ENCODE results near the gene TTN.
A peak's percentile ranks its signal among the peaks of the same experiment; 100 is the strongest.
"Not testable (repeated sequence)": the region's sequence is repeated elsewhere in the genome, so short reads cannot be mapped to it uniquely, and the experiment has no call there.

TTN gene

DNA sequence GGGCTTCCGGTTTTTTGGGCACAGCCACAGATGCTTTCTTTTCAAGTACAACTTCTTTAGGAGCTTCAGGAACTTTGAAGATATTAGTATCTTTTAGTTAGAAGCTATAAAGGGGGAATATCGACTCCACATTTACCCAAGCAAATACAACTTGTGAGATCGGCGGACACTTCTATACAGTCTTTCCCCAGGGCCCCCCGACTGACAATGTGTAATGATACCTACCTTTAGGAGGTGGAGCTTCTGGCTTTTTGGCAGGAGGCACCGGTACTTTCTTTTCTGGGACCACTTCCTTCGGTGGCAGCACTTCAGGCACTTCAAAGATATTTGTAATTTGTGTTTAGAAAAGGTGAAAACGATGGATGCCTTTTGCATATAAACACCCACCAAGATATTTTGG lies 148.7 kb downstream of the TTN start:
- DNase-seq (ENCODE audit: low read depth) = not testable (repeated sequence)

DNA sequence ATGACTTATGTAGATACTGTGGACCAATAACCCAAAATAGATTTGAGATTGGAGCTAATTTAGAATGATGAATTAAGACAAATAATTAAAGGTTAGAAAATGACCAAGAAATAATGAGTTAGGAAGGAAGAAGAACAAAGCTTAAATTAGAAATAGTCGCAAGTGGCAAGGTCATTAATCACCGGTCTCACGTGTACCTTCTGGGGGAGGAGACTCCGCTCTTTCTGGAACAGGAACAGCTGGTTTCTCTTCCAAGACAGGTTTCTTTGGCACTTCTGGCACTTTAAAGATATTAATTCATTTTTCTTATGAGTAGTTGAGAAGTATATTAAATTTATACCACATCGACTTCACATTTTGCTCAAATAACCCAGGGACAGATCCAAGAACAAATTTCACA lies 156.7 kb downstream of the TTN start:
- DNase-seq (ENCODE audit: low read depth) = no peak

DNA sequence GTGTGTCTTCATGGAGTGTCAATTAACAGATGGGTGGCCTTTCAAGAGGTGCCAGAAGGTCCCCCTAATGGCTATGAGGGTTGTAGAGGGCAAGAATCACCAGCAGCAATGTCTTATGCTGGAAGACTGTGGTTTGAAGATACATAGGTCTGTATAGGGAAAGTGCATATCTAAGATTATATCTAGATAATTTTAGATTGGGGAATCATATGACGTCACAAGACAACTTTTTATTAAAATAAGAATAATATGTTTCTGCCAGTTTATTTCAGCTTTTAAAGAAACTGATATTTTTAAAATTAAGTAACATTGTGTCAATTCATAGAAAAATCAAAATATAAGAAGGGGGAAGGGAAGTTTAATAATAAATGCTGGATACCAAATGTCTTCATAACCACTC lies 162.3 kb downstream of the TTN start:
- no peak for DNase-seq (ENCODE audit: low read depth)

DNA sequence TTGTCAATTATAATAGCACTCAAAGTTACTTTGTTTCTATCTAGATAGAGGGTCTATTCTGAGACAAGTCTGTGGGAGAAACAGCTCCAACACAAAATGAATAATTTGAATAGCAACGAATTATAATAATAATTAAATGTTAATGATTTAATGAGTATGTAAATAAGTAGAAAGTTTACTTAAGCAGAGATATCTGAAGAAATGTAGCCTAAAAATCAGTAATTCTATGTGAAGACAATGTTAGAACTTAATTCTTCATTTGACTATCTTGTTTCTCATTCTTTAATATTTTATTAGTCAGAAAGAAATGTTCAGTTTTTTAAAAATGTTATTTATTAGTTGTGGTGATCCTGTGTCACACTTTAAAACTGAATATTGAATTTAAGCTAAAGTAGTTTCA lies 165.7 kb downstream of the TTN start:
- DNase-seq (ENCODE audit: low read depth) = no peak

- DNase-seq (ENCODE audit: low read depth) = no peak
These were observed 171.3 kb downstream of the TTN start for GRCh38 chr2:178635897-178636296.

- DNase-seq (ENCODE audit: low read depth) = no peak
These were observed 174.5 kb downstream of the TTN start for GRCh38 chr2:178632729-178633128.

DNA sequence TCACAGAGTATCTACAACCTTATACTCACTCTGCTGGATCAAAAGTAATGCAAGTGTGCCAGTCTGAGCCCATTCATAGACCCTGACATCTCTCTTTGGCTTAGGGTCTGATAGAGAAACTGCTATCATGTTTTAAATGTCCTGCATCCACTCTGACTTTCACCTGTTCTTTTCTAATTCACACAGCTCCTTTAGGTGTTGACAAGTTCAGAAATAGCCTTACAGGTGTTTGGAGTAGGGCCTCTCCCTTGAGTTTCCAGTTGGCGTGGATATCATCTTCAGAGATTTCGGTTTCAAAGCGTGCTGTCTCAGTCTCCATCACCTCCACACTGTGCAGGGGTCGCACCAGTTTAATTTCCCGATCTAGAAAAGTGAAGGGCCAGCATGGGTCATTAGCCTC lies 176.6 kb downstream of the TTN start:
- DNase-seq (ENCODE audit: low read depth) = no peak

DNA sequence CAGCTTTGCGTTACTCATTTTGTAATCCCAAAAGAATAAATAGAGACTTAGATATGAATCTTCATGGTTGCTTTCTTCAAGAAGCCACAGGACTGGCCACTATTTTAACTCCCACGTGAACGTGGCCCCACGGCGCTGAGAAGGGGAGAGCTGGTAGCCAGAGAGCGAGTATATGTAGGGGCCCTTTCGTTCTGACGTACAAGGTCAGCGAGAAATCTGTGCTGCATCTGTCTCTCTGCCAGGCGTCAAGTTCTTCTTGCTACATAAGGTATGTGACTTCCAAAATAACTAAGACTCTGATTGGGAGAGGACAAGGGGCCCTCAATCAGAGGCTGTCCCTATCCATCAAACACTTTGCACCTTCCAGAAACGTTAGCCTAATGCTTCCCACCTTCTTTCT lies 177.8 kb downstream of the TTN start:
- no peak for DNase-seq (ENCODE audit: low read depth)

GRCh38 chr2:178628605-178629004 lies 178.6 kb downstream of the TTN start:
- no peak for DNase-seq (ENCODE audit: low read depth)

DNA sequence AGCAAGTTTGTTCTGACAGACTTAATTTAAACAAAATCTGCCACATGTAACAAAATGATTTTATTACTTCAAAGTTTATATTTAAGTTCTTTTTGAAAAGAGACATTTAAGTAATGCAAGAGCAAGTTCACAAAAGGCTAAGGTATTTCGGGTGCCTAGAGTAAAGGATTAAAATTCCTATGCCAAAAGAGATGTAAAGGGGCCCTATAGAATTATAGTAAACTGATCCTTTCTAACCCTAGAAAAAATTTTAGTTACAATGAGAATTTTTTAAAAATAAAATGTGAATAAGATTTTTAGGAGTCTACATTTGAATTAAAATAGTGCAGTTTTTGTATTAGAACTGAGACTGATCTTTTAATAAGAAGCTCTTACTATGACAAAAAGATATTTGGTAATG lies 179.8 kb downstream of the TTN start:
- DNase-seq (ENCODE audit: low read depth) = no peak

- DNase-seq (ENCODE audit: low read depth) = no peak
These were observed 191.3 kb downstream of the TTN start for GRCh38 chr2:178615969-178616368.

- no peak for DNase-seq (ENCODE audit: low read depth)
These were observed 204.3 kb downstream of the TTN start for GRCh38 chr2:178602901-178603300.

- DNase-seq (ENCODE audit: low read depth) = no peak
These were observed 214.6 kb downstream of the TTN start for GRCh38 chr2:178592655-178593054.

DNA sequence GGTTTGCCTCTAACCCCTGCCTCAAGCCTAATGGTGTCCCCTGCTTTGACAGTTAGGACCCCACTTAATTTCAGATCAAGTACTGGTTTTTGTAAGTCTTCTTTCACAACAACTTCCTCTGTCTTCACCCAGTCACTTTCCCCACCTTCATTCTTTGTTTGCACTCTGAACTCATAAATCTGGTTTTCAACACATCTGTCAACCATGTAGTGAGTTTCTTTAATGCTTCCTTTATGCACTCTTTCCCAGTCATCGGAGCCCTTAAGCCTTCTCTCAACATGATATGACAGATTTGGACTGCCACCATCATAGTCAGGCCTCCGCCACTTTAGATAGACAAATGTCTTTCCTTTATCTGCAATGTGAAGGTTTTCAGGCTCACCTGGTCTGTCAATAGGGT lies 217.9 kb downstream of the TTN start:
- DNase-seq (ENCODE audit: low read depth) = no peak

- no peak for DNase-seq (ENCODE audit: low read depth)
These were observed 222.6 kb downstream of the TTN start for GRCh38 chr2:178584666-178585065.

GRCh38 chr2:178579006-178579405 lies 228.2 kb downstream of the TTN start:
- DNase-seq (ENCODE audit: low read depth) = peak; percentile 3

DNA sequence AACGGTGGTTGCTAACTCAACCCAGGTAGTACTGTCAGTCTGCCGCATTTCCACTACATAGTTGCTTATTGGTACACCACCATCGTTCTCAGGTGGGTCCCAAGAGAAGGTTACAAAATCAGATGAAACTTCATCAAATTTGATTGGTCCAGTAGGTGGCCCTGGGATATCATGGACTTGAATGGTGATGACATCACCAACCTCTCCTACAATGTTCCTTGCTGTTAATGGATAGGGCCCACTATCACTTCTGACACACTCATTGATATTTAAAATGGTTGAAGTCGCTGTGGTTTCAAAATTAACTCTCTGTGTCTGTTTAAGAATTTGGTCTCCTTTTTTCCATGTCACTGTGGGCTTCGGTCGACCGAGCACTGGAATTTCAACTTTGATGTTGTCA lies 232.4 kb downstream of the TTN start:
- no peak for DNase-seq (ENCODE audit: low read depth)

GRCh38 chr2:178568227-178568626 lies 239.0 kb downstream of the TTN start:
- DNase-seq (ENCODE audit: low read depth) = no peak

DNA sequence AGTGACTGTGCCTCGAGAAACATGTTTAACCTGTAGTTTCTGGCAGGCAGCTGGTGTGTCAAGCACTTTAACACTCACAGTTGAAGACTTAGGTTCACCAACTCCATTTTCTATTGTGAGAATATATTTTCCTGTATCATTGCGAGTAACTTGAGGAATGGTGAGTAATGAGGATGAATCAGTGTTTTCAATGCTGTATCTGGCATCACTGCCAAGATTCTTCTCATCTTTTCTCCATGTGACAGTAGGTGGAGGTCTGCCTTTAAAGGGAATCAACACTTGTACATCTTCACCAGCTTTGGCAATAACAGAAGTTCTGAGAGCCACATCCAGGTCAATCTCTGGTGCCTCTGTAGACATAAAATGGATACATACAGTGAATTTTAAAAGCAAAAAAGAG lies 254.2 kb downstream of the TTN start:
- DNase-seq (ENCODE audit: low read depth) = peak; percentile 72

DNA sequence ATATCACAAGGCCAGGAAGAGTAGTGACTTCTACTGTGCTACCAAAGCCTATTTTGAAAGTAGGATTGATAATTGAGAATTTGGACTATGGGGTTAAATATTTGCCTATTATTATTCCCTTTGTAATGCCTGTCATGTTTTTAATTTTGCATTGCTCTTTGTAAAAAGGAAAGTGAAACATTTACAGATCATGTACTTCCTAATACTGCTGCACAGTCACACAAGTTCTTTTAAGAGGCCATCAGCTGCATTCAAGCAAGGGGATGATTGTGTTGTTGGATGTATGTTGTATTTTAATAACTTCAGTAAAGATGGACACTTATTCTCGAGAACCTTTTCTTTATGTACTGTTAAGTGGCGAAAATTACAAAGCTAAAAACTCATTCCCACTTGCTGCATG lies 256.9 kb downstream of the TTN start:
- no peak for DNase-seq (ENCODE audit: low read depth)

- DNase-seq (ENCODE audit: low read depth) = no peak
These were observed 264.7 kb downstream of the TTN start for GRCh38 chr2:178542569-178542968.

DNA sequence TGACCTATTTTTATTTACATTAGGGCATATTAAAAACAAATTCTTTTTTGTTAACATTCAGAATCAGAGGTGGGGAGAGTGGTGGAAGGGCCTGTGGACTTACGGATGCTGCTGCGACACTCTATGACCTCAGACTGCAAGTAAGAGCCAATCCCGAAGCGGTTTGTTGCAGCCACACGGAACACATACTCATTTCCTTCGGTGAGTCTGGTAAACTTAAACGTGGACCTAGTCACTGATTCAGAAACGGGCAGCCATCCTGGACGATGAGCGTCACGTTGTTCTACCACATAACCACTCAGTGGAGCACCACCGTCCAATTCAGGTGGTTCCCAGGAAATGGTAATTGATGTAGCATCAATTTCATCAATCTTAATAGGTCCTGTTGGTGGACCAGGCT lies 265.1 kb downstream of the TTN start:
- no peak for DNase-seq (ENCODE audit: low read depth)

GRCh38 chr2:178536037-178536436 lies 271.2 kb downstream of the TTN start:
- DNase-seq (ENCODE audit: low read depth) = no peak

GRCh38 chr2:178531168-178531567 lies 276.1 kb downstream of the TTN start:
- DNase-seq (ENCODE audit: low read depth) = no peak

- no peak for DNase-seq (ENCODE audit: low read depth)
These were observed 276.5 kb downstream of the TTN start for GRCh38 chr2:178530625-178531142.
